ENCODE measurements around the gene AK5. TPM values are rescaled to one million over a fixed set of nuclear protein-coding genes. Genes with fewer than 3 reads are reported as not detected.

AK5 gene
- total and polyA plus RNA-seq, 2 experiments from 2014 or later, result 8.8 to 12.2 TPM

DNA sequence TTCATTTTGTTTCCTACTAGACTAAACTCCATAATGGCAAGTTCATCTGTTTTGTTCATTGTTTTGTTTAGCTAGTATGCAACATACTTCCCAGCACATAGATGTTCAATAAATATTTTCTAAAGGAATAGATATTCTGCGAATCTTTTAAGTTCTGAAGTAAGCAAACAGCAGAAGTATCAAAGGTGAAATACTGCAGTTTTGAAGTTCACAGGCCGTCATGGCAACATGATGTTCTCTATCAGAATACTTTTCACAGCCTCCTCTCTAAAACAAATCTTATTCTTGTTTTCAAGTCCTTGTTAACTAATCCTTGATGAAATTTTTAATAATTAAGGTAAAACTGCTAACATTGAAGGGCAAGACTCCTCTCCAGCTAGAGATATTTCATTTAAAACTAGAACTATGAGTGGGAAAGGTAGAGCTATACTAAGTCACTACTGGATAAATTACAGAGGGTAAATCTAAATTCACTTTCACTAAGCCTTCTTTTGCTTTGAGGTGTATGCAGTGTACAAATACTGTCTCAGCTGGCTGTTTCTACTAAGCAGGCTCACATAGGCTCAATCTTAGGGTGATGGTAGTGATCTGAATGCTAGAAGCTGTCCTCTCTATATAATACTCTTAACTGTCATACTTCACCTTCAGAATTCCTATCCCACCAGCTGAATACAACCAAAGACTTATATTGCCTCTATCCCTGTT, 303.9 kb downstream of the AK5 start (continued):
- TF ChIP-seq, protein P1, sequence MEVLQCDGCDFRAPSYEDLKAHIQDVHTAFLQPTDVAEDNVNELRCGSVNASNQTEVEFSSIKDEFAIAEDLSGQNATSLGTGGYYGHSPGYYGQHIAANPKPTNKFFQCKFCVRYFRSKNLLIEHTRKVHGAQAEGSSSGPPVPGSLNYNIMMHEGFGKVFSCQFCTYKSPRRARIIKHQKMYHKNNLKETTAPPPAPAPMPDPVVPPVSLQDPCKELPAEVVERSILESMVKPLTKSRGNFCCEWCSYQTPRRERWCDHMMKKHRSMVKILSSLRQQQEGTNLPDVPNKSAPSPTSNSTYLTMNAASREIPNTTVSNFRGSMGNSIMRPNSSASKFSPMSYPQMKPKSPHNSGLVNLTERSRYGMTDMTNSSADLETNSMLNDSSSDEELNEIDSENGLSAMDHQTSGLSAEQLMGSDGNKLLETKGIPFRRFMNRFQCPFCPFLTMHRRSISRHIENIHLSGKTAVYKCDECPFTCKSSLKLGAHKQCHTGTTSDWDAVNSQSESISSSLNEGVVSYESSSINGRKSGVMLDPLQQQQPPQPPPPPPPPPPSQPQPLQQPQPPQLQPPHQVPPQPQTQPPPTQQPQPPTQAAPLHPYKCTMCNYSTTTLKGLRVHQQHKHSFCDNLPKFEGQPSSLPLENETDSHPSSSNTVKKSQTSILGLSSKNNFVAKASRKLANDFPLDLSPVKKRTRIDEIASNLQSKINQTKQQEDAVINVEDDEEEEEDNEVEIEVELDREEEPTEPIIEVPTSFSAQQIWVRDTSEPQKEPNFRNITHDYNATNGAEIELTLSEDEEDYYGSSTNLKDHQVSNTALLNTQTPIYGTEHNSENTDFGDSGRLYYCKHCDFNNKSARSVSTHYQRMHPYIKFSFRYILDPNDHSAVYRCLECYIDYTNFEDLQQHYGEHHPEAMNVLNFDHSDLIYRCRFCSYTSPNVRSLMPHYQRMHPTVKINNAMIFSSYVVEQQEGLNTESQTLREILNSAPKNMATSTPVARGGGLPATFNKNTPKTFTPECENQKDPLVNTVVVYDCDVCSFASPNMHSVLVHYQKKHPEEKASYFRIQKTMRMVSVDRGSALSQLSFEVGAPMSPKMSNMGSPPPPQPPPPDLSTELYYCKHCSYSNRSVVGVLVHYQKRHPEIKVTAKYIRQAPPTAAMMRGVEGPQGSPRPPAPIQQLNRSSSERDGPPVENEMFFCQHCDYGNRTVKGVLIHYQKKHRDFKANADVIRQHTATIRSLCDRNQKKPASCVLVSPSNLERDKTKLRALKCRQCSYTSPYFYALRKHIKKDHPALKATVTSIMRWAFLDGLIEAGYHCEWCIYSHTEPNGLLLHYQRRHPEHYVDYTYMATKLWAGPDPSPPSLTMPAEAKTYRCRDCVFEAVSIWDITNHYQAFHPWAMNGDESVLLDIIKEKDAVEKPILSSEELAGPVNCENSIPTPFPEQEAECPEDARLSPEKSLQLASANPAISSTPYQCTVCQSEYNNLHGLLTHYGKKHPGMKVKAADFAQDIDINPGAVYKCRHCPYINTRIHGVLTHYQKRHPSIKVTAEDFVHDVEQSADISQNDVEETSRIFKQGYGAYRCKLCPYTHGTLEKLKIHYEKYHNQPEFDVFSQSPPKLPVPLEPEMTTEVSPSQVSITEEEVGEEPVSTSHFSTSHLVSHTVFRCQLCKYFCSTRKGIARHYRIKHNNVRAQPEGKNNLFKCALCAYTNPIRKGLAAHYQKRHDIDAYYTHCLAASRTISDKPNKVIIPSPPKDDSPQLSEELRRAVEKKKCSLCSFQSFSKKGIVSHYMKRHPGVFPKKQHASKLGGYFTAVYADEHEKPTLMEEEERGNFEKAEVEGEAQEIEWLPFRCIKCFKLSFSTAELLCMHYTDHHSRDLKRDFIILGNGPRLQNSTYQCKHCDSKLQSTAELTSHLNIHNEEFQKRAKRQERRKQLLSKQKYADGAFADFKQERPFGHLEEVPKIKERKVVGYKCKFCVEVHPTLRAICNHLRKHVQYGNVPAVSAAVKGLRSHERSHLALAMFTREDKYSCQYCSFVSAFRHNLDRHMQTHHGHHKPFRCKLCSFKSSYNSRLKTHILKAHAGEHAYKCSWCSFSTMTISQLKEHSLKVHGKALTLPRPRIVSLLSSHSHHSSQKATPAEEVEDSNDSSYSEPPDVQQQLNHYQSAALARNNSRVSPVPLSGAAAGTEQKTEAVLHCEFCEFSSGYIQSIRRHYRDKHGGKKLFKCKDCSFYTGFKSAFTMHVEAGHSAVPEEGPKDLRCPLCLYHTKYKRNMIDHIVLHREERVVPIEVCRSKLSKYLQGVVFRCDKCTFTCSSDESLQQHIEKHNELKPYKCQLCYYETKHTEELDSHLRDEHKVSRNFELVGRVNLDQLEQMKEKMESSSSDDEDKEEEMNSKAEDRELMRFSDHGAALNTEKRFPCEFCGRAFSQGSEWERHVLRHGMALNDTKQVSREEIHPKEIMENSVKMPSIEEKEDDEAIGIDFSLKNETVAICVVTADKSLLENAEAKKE (CRISPR knock-in tag; IDR thresholded peaks at IDR 0.05), result no peak
- TF ChIP-seq EZH2phosphoT487 (IDR thresholded peaks at IDR 0.05; ENCODE audit: unreplicated experiment) (no peak), CREB1 (CRISPR knock-in tag; IDR thresholded peaks at IDR 0.05; ENCODE audit: low read depth) (no peak), NANOG (IDR thresholded peaks at IDR 0.05; ENCODE audit: borderline replicate concordance) (no peak)
- TF ChIP-seq, protein P2, sequence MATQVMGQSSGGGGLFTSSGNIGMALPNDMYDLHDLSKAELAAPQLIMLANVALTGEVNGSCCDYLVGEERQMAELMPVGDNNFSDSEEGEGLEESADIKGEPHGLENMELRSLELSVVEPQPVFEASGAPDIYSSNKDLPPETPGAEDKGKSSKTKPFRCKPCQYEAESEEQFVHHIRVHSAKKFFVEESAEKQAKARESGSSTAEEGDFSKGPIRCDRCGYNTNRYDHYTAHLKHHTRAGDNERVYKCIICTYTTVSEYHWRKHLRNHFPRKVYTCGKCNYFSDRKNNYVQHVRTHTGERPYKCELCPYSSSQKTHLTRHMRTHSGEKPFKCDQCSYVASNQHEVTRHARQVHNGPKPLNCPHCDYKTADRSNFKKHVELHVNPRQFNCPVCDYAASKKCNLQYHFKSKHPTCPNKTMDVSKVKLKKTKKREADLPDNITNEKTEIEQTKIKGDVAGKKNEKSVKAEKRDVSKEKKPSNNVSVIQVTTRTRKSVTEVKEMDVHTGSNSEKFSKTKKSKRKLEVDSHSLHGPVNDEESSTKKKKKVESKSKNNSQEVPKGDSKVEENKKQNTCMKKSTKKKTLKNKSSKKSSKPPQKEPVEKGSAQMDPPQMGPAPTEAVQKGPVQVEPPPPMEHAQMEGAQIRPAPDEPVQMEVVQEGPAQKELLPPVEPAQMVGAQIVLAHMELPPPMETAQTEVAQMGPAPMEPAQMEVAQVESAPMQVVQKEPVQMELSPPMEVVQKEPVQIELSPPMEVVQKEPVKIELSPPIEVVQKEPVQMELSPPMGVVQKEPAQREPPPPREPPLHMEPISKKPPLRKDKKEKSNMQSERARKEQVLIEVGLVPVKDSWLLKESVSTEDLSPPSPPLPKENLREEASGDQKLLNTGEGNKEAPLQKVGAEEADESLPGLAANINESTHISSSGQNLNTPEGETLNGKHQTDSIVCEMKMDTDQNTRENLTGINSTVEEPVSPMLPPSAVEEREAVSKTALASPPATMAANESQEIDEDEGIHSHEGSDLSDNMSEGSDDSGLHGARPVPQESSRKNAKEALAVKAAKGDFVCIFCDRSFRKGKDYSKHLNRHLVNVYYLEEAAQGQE (IDR thresholded peaks at IDR 0.05; ENCODE audit: unreplicated experiment), result no peak

Measured in GM23338 (cell line).